AML-193 (cell line): ENCODE data around the gene RBAK.
A peak's percentile ranks its signal among the peaks of the same experiment; 100 is the strongest.
"Not testable (repeated sequence)": the region's sequence is repeated elsewhere in the genome, so short reads cannot be mapped to it uniquely, and the experiment has no call there.

ENCODE experiments used
- DNase-seq, 2 experiments: peaks; one replicate each; lab custom pipeline; 2025; lab: John Stamatoyannopoulos, UW

Gene RBAK

DNA sequence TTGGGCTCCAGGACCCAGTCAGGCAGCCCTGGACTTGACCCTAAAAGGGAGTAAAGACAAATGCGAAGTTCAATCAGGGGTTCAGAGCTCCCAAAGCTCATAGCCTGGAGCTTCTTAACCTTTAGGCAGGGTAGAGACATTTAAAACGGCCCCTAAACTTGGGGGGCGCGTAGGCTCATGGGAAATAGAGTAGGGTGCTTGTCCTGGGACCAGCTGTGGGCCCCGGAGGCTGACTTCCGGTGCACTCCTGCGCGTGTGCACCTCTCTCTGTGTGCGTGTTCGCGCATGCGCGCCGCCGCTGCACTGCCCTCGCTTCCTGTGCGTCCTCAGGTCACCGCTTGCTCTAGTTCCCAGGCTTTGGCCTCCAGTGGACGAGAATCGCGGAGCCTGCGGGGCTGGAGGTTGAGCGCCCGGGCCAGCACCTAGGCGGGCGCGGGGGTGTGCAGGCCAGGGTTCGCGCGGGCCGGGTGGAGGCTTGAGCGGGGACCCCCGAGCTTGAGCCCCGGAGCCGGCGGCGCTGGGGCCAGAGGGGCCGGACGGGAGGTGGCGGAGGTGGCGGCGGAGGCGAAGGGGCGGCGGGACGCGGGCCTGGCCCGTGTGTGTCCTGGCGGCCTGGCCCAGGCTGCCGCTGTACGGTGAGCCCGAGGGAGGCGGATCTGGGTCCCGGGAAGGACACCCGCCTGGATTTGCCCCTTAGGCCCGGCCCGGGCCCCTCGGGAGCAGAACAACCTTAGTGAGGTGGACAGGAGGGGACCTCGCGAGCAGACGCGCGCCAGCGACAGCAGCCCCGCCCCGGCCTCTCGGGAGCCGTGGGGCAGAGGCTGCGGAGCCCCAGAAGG, at the start of gene RBAK:
TSS of gene RBAK (plus strand) at position 303 of the 839 bp plus-strand sequence. CDS start 2,217 bp downstream, outside the sequence.
- DNase-seq = peak; percentile 94

DNA sequence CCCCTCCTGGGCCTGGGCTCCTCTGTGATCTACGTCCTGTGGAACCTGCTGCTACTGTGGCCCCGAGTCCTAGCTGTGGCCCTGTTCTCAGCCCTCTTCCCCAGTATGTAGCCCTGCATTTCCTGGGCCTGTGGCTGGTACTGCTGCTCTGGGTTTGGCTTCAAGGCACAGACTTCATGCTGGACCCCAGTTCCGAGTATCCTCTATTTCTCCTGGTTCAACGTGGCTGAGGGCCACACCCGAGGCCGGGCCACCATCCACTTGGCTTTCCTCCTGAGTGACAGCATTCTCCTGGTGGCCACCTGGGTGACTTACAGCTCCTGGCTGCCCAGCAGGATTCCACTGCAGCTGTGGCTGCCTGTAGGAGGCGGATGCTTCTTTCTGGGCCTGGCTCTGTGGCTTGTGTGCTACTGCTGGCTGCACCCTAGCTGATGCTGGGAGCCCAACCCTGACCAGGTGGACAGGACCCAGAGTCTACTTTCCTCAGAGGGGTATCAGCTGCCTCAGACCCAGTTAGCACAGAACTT, 48.9 kb upstream of the RBAK start:
- DNase-seq = no peak

DNA sequence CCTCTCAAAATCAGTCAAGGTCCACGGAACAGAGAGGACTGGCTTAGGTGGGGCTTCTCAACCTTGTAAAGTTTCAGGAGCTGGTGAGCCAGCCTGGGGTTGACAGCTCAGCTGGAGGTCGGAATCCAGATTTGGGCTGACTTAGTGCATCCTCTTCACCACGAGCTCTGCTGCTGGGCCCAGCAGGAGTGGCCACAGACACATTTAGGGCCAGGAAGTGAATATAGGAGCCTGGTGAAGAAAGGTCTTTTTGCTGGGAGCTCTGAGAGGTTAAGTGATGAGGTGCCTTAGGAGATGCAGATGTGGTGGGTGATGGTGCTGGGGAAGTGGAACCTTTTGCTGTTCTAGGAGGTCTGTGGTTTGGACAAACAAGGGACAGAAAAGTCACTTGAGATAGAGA, 47.4 kb upstream of the RBAK start:
- DNase-seq = no peak

DNA sequence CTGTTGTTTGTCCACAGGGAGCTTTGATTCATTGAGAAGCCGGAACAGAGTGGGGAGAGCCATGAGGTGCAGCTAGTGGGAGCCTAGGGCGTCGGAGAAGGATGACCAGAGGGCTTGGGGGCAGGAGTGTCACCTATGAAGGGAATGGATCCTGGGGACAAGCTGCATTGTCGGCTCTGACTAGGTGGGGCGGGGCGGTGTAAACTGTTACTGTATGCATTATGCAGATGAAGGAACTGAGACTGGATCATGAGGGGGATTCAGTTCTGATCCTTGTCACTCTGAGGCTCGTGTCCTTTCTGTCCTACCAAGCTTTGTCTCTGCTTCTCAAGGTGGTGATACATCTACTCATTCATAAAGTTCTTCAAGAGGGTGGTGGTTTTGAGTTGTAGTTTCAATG, 46.8 kb upstream of the RBAK start:
- no peak for DNase-seq

DNA sequence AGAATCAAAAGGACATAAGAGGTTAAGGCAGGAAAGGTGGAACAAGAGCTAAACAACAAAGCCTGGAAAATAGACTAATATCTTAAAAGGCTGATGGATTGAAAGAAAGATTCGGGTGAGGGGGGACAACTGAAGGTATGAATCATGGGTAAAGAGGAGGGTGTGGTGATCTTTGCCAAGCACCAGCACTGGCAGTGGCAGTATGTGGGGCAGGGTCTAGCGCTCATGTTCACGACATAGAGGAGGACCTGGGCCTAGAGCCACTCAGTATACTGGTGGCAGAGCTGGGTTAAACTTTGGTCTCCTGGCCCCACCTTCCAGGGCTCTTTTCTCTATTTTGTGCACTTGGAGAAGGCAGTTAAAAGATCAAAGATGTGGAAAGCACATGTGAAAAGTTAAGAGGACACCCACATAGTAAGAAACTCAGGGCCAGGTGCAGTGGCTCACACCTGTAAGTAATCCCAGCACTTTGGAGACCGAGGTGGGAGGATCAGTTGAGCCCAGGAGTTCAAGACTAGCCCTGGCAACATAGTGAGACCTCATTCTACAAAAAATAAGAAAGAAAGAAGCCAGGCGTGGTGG, 46.2 kb upstream of the RBAK start:
- no peak for DNase-seq

DNA sequence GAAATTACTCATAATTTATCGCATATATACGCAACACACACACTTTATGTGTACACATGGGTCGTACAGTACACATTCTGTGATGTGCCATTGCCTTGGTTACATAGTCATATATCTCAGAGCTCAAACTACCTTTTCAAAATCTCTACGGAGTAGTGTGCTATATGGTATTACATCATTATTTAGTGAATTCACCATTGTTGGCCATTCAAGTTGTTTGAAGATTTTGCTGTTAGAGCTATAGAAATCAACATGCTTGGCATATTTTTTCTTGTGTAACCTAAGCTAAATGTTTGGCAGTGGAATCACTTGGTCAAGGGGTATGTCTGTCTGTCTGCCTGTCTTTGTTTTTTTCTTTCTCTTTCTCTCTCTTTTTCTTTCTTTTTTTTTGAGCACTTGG, 44.7 kb upstream of the RBAK start:
- DNase-seq = no peak

DNA sequence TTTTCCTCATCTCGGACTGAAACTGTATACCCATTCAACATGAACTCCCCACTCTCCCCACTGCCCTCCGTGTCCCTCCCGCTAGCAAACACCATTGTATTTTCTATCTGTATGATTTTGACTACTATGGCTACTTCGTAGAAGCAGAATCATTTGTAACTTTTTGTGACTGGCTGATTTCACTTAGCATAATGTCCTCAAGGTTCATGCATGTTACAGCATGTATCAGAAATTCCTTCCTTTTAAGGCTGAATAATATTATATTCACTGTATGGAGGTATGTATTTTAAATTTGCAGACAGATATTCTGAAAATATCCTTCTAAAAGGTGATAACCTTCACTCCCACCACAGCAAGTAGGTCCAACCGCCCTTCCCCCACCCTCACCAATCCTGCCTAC, 43.7 kb upstream of the RBAK start:
- DNase-seq = no peak

DNA sequence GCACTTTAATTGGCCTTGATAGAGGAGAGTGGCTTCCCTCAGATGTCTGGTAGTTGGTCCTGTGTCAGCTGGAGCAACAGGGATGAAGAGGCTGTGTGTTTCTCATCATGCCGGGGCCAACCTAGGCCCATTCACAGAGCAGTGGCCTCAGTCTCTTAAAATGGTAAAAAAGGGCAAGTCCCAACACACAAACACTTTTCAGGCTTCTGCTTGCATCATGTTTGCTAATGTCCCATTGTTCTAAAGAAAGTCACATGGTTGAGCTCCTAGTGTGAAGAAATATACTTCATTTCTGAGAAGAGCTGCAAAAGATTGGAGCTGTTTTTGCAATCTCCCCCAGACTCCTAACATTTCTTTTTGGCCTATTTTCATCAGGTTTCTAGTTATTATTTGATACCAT, 40.6 kb upstream of the RBAK start:
- no peak for DNase-seq

DNA sequence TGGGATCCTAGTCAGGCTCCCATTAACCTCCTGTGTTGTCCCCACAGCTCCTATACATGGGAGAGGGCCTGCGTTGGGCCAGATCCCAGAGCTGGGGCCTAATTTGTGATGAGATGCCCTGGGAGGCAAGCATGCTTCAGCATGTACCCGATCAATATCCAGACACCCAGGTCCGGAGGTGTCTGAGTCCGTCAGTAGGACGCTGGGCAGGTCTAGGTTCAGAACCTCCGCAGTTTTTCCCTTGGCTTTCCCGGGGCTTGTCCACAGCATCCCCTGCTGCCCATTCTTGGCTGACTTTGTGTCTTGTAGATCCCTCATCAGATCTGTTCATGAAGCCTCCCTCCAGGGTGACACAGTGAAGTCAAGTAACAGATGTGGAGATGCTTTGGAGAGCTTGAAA, 32.7 kb upstream of the RBAK start:
- no peak for DNase-seq

DNA sequence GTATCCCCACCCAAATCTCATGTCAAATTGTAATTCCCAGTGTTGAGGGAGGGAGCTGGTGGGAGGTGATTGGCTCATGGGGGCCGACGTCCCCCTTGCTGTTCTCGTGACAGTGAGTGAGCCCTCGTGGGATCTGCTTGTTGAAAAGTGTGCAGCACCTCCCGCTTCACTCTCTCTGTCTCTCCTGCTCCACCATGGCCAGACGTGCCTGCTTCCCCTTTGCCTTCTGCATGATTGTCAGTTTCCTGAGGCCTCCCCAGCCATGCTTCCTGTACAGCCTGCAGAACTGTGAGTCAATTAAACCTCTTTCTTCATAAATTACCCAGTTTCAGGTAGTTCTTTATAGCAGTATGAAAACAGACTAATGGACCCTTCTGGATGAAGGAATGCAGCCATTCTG, 29.7 kb upstream of the RBAK start:
- DNase-seq = not testable (repeated sequence)

DNA sequence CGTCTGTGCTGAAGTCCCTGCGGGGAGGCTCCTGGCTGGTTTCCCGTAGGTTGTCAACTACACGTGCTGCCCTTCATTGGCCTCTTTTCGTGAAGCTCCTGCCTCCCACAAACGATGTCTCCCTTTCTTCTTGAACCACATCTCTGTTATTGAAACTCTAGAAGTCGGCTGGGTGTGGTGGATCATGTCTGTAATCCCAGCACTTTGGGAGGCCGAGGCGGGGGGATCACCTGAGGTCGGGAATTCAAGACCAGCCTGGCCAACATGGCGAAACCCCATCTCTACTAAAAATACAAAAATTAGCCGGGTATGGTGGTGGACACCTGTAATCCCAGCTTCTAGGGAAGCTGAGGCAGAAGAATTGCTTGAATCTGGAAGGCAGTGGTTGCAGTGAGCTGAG, 28.0 kb upstream of the RBAK start:
- DNase-seq = not testable (repeated sequence)

DNA sequence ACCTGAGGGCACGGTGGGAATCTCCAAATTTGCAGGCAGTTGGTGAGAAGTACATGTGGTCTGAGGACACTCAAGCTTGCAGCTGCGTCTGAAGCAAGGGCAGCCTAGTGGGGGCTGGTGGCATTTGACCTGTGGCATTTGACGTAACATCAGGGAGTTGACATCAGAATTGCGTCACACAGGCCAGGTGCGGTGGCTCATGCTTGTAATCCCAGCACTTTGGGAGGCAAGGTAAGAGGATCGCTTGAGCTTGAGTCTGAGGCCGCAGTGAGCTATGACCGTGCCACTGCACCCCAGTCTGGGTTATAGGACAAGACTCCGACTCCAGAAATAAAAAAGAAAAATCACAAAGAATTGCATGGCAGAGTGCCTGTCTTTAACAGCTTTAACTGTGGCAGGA, 25.6 kb upstream of the RBAK start:
- no peak for DNase-seq

DNA sequence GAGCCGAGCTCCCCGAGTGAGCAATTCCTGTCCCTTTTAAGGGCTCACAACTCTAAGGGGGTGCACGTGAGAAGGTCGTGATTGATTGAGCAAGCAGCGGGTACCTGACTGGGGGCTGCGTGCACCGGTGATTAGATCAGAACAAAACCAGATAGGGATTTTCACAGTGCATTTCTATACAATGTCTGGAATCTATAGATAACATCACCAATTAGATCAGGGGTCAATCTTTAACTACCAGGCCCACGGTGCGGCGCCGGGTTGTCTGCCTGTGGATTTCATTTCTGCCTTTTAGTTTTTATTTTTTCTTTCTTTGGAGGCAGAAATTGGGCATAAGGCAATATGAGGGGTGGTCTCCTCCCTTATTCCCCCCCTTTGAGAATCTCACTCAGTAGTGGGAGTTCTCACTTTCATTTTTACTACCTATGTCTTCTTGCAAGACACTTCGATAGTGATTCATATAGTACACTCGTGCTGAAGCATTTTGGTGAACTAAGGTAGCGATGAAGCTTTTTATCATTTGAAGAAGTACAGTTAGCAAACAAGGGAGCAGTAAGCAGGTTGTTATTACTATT, 24.6 kb upstream of the RBAK start:
- not testable (repeated sequence) for DNase-seq

DNA sequence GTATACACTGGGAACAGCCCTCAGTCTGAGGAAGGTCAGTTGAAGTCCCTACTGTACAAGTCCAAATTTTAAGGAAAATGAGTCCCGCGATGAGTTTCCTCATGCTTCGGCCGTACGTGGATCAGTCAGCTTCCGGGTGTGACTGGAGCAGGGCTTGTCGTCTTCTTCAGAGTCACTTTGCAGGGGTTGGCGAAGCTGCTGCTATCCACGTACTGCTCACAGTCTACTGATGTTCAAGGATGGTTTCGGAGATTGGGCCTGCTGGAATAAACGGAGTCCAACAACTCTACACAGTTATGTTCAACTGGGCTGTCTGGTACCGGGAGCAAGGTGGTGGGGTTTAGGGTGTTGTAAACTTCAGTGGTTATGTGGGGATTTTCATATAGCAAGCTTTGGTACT, 22.0 kb upstream of the RBAK start:
- not testable (repeated sequence) for DNase-seq

DNA sequence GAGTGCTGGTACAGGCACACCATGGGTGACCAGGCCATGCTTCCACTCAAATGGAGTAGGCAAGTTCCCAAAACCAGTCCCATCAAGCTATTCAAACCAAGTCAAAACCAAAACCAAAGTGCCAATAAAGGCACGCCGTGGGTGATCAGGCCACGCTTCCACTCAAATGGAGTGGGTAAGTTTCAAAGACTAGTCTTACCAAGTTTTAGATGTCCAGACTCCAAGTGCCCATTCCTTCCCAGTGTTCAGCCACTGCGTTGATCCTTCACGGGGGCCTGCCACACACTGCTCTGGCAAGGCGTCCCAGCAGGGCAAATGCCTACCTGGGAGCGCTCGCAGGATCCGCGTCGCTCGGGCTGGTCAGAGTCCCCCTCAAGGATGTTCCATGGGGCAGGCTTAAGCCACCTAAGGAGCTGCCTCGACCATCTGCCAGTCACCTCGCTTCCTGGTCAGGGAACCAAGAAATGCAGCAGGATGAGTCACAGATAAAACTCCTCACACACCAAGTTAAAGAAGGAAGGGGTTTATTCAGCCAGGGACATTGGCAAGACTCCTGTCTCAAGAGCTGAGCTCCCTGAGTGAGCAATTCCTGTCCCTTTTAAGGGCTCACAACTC, 17.8 kb upstream of the RBAK start:
- DNase-seq = not testable (repeated sequence)

DNA sequence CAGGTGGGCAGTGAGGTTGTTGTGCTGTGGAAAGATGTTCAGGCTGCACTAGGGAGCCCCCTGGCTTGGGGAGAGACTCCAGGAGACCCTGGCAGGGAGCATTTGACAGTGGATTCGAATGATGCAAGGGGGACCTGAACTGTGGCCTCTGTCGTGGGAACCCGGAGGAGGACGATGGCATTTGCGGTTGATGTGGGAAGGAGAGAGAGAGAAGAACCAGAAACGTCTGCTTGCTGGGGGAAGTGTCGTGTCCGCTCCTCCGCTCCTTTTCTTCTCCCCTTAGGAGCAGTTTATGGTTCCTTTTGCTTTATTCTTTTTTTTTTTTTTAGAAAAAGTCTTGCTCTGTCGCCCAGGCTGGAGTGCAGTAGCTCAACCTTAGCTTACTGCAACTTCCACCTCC, 12.5 kb upstream of the RBAK start:
- not testable (repeated sequence) for DNase-seq

DNA sequence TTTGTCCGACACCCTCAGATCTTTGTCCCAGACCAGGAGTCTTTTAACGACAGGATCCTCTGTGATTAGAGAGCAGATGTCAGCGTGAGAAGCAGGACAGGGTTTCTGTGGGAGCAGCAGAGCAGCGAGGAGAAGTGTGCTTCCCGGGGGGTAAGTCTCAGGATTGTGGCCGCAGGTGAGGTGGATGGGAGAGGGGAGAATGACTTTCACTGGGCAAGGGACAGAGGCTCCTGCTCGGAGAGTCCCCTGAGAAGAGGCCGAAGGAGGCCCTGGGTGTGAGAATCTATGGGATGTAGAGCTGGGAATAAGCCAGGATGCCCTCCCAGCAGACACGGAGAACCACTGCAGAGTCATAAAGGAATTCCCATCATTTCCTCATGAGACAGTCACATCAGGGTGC, 10.4 kb upstream of the RBAK start:
- DNase-seq = no peak

DNA sequence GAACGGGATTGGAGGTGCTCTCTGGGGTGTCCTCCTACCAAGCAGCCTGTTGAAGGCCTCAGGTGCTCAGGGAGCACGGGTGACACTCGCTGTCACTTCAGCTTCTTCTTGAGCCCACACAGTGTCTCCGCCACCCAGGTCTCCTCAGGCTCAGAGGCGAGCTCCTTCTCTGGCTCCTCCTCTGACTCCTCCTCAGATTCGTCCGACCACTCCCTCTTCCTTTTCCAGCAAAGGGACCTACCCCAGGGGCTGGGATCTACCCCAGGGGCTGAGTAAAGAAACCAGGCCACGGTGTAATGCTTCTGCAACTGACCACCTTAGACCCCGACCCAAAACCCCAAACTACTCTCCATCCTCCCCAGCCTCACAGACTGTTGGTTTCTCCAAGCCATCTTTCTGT, 9.2 kb upstream of the RBAK start:
- no peak for DNase-seq

DNA sequence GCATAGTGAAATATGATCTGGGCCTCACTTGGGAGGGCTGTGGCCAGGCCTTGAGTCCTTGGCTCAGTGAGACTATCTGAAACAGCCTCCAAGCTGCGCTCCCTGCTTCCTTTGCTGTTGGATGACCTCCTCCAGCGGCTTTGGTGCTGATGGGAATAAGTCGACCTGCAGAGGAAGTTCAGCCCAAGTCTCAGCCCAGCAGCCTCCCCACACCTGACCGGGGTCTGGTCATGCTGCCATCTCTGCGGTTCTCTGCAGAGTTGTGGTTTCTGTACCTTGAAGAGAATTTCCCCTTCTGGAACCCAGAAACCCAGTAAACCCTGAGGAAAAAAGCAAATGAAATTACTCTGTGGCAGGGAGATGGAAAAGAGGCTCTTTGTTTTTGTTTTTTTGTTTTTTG, 4.6 kb upstream of the RBAK start:
- DNase-seq = no peak

DNA sequence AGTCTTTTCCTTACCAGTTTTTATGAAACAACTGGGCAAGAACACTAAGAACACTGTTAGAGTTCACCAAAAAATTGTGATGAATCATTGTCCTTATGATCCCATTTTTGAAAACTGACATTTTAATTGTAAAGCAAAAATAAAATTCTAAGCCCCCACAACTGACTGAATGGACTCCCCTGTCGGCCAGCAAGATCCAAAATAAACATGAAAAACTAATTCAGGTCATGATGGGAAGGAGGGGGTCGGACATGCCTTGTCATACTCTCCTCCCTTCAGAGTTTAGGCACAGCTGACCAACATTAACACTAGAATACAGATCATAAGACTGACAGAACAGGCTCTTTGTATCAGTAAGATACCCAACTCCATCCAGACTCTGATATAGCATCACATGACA, 2.0 kb upstream of the RBAK start:
- no peak for DNase-seq

DNA sequence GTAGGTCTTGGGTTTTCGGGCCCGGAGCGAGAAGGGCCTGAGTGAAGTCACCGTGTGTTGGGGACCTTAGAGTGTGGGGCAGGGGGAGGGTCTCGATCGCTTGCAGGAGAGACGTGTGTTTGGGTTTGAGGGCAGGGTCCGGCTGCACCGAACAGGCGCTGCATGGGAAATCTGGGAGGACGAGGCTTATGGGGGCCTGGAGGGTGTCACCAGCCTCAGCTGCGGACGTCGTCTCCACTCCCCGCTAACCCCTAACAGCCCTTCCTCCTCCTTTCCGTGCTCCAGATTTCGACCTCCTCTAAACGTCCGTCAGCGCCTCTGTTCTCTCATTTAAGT, 705 bp downstream of the RBAK start:
- DNase-seq = not testable (repeated sequence)

DNA sequence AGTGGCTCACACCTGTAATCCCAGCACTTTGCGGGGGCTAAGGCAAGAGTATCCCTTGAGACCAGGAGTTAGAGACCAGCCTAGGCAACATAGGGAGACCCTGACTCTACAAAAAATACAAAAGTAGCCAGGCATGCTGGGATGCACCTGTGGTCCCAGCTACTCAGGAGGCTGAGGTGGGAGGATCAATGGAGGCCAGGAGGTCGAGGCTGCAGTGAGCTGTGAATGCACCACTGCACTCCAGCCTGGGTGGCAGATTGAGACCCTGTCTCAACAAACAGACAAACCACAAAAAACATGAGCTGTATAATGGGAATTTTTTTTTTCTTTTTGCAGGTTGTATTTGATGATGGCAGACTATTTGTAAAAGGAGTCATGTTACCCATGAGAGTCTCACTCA, 1.5 kb downstream of the RBAK start:
- DNase-seq = not testable (repeated sequence)

DNA sequence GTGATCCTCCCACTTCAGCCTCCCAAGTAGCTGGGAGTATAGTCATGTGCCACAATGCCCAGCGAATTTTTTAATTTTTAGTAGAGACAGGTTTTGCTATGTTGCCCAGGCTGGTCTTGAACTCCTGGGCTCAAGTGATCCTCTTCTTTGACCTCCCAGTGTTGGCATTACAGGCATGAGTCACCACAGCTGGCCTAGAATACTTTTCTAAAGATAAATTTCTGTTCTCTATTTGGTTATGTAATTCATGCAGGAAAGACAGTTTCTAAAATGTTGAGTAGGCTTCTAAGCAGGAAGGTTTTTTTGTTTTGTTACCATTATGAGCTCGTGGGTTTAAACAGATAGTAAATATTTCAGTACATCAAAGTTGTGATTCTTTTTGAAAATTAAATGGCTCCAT, 5.0 kb downstream of the RBAK start:
- no peak for DNase-seq
